SK-N-SH (cell line): ENCODE data around the gene PAPPA2.

Source experiments
- CHD2 ChIP-seq: fragments of 150-350 bp; IDR thresholded peaks from 2 replicates; pipeline ENCODE4 v1.6.1; 2018; ENCODE audit warnings: low read length; ENCODE audit not compliant: partially characterized antibody
- CTCF ChIP-seq: fragments of 200-600 bp; sonication (generic); IDR thresholded peaks from 2 replicates; pipeline ENCODE4 v1.6.1; 2017; ENCODE audit warnings: antibody characterized with exemption, mild to moderate bottlenecking, moderate library complexity
- ELF1 ChIP-seq: IDR thresholded peaks from 2 replicates; pipeline ENCODE4 v1.4.0; 2012
- FOSL2 ChIP-seq: IDR thresholded peaks from 2 replicates; pipeline ENCODE4 v1.4.0; 2012; ENCODE audit warnings: low read depth, mild to moderate bottlenecking, moderate library complexity, borderline replicate concordance
- NRF1 ChIP-seq: IDR thresholded peaks from 2 replicates; pipeline ENCODE4 v1.6.1; 2012; ENCODE audit warnings: low read depth, mild to moderate bottlenecking, low read length
- REST ChIP-seq: IDR thresholded peaks from 2 replicates; pipeline ENCODE4 v1.6.1; 2012; ENCODE audit warnings: mild to moderate bottlenecking, low read depth, low read length, moderate library complexity
- TAF1 ChIP-seq: IDR thresholded peaks from 2 replicates; pipeline ENCODE4 v1.6.1; 2012; ENCODE audit warnings: low read depth, mild to moderate bottlenecking, low read length, moderate library complexity, borderline replicate concordance
- TEAD4 ChIP-seq: IDR thresholded peaks from 2 replicates; pipeline ENCODE4 v1.4.0; 2012; ENCODE audit warnings: mild to moderate bottlenecking, borderline replicate concordance; ENCODE audit not compliant: insufficient read depth

- no peak for TF ChIP-seq CTCF
- no peak for TF ChIP-seq CHD2
- no peak for TF ChIP-seq REST
- no peak for TF ChIP-seq TEAD4
- TF ChIP-seq ELF1, result no peak
- TF ChIP-seq FOSL2, result no peak
- TF ChIP-seq TAF1, result no peak
- TF ChIP-seq NRF1, result no peak
Measured at GRCh38 chr1:176866011-176866714, 403.2 kb downstream of the PAPPA2 start.
